HG02885 (cell line): ENCODE data around the gene NFE2L1.
"Not testable (repeated sequence)": the region's sequence is repeated elsewhere in the genome, so short reads cannot be mapped to it uniquely, and the experiment has no call there.

Source experiments
- ATAC-seq: cut with Tn5 transposase; IDR thresholded peaks from one replicate; pipeline ENCODE4 v1.9.1; 2021; ENCODE audit warnings: mild to moderate bottlenecking; ENCODE audit not compliant: unreplicated experiment, poor library complexity

Gene NFE2L1

DNA sequence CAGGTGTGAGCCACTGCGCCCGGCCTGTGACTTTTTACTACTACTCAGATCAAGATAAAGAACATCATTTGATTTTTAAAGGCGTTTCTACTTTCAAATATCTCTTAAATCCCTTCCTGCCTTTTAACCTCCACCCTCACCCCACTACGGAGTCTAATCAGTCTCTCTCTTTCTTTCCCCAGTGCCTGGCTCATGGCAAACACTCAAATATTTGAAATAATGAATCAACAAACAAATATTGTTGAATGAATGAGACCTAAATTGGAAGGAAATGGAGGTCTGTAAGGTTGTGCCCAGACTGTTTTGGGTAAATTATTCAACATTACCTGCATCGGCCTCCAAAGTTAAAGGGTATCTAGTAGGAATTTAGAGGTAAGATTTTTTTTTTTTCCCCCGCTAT lies 25.3 kb upstream of the NFE2L1 start:
- no peak for ATAC-seq

DNA sequence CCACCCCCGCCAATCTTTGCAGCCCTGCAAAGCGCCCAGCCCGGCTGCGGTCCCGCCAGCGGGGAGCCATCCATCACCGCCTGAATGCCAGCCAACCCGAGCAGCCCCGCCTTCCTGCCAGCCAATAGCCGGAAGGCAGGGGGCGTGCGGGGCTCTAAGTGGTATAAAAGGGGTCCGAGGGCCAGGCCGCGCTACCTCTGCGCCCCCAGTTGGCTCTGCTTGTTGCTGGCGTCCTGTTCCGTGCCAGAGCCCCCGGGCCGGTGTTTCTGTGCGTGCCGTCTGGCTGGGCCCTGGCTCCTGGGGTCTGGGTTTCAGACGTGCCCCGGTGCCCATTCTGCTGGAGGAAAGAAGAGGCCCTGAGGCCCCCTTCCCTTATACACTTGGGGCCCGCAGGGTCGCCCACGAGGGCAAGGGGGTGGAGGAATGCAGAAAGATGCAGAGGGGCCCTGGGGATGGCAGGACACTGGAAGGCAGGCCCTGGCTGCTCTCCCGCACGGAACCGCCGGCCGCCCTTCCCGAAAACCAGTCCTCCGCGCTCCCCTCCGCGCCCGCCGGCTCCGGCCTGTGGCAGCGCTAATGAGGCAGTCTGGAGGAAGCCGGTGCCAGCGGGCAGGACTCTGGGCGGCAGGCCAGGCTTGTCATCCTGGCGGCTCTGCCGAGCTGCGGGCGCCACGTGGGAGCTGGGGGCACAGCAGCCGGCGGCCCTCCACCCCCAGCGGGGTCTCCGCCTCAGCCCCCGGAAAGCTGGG lies 24.6 kb upstream of the NFE2L1 start:
- ATAC-seq = no peak

DNA sequence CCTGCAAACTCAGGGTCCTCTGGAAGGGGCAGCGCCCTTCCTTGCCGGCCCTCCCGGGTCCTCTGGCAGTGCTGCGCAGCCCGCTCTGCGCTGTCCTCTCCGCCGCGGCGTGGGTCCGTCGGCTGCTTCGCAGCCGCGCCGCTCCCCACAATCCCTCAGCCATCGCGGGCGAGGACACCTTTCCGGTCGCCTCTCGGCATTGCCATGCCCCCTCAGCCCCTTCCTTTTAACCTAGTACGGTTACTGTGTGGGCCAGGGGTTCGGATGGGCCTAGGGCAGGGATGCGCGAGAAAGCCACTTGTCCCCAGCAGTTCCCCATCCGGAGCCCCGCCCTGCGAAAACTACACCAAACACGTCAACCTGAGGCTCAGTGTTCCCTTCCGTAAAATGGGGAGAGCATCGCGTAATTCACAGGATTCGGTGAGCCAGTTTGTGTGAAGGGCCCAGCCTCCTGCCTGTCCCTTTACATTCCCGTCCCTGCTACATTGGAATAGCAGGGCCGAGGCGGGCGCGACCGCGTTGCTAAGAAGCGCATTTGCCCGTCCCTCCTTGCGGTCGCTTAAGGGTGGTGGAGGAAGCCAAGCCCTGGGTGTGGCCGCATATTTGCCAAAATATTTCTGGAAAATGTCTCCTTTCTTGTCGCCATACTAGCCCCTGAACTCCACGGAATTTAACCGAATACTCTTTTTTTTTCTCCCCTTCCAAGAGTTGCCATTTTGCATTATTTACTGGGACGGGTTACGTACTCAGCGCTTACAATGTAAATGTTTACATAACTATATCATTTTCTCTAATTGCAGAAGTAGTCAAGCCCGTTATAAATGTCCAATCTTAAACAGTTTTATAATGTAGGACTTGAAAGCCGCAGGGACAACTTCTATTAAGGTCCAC lies 23.8 kb upstream of the NFE2L1 start:
- ATAC-seq = no peak

DNA sequence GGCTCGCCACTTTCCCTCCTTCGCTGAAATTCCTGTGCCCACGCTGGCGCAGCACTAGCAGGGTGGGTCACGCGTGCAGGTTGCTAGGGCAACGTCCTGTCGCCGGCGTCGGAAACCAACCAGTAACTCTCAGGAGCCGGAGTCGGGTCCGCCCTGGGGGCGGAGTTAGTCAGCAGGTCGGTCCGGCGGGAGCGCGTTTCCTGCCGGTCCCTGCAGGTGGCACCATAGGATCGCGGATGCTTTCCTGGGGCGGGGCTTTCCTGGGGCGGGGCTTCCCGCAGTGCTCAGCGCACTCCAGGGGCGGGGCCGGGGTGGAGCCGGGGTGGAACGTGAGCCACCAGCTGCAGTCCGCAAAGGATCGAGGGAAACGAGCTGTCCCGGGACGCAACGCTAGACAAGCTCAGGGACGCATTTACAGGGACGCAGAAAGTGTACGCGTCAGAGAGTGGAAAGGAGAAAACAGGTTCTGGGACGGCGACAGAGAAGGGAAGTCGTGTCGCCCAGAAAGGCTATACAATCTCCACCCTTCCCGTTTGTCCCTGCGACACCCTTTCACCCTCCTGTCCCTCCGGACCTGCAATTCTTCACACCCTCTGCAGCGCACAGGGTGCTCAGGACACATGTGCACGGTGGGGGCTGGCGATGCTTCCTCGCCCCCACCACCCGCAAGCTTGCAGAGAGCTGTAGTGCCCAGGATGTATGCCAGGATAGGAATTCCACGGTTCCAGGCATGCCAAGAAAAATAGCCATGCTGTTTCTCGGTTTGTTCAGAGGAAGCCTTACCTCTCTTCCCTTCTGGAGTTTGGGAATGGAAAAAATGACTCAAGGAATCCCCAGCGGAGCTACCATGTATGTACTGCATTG lies 22.9 kb upstream of the NFE2L1 start:
- ATAC-seq = peak; percentile 94

DNA sequence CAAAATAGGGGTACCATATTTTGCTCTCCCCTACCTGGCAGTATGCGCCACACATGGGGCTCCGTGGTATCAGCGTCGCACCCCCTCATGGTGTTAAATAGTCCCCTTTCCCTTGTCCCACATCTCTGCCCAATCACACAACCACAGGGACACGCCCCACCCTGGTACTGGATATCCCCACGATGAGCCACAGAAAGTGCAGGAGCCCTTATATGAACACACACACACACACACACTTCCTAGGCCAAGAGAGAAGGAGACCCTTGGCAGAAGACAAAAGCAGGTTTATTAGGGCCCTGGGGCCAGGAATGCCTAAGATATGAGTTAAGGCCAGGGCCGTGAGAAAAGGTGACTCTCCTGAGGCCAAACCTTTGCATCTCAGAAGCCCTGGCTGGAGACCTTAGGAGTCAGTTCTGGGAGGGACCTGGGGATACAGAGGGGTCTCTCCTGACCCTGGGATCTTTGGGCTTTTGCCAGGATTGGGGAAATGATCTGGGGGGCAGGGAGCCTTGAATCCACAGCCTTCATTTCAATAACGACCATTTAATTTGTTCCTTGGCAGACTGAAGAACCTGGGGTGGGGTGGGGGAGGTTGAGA lies 22.2 kb upstream of the NFE2L1 start:
- ATAC-seq = no peak

DNA sequence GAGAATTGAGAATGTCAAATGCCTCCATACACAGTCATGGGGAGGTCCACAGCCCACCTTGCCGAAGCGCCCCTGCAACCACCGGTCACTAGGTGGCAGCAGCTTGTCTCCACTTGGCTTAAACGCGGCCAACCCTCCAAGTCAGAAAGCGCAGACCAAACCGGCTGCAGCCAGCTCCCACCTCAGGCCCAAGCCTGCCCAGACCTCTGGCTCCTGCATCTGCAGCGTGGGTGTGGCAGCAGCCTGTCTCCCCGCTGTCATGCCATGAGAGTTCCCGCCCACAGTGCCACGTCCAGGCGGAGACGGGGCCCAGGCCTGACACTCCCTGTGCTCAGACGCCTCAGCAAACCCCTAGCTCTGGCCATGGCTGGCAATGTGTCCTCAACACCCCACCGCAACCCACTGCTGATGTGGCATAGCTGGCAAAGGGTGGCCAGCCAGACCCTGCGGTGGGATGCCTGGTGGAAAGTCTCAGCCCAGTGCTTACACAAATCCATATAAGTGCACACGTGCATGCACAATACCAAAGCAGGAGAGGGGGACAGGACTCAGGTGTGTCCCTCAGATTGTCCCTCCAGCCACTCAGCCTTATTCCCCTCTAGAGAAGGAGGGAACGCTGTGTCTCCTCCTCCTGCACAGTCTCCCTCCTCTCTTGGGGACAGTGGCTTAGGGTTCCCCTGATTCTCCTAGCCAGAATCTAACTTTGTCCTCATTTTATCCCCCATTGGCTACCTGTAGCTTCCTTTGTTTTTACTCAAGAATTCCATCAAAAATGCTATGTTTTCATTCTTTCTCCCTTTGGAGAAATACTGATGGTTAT lies 21.4 kb upstream of the NFE2L1 start:
- no peak for ATAC-seq

DNA sequence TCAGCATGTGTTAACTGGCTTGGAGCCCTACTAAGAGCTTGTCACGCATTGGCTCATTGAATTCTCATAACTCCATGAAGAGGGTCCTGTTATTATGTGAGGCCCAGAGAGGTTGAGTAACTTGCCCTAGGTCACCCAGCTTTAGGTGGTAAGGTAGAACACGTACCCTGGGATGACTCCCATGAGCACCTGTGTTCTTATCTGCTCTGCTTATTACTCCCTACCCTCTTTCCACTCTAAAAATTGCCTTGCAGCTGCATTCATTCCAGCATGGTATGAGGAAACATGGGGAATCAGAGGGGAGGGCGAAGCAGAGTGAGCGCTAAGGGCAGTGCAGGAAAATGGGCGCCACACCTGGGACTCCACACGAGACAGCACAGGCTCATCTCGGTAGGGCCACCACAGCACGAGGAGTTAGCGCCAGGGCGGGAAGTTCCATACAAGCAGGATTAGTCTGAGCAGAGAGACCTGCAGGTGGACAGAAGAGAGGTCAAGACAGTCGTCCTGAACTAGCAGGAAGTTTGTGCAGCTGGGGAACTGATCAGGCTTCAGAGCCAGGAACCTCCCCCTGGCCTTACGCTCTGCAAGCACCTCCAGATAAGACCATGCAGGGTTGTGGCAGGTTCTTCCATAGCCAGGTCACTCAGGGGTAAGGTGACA lies 20.7 kb upstream of the NFE2L1 start:
- no peak for ATAC-seq

DNA sequence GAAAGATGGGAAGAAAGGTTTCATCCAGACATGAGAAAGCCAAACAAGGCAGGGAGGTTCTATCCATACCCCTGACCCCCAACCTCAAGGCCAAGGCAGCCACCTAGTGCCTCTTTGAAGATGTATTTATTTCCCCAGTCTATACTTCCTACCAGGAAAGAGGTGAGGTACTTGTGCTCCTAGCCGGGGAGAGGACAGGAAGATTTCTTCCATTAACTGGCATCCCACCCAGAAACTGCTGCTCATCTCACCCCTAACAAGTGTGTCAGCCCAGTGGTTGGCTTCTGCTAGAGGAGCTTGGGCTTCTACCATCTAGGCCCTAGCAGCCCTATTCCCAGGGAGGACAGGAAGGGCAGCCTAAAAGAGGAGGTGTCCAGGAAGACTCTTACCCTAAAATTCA lies 19.4 kb upstream of the NFE2L1 start:
- no peak for ATAC-seq

DNA sequence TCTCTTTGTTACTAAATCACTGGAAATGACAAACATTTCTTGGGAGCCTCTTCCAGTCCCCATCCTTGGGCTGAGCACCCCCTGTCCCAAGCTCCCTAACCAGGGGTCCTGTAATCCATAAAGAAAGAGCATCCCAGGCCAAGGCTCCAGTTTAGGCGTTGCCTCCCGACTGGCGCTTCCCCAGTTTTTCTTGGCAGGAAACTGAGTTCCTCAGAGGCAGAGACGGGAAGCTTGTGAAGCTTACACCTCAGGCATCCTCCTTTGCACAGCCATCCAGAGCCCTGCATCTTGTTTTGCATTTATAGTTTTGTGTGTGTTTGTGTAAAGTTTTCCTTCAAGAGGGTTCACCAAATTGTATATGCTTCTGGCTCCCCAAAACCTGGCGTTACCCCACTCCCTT lies 17.6 kb upstream of the NFE2L1 start:
- no peak for ATAC-seq

DNA sequence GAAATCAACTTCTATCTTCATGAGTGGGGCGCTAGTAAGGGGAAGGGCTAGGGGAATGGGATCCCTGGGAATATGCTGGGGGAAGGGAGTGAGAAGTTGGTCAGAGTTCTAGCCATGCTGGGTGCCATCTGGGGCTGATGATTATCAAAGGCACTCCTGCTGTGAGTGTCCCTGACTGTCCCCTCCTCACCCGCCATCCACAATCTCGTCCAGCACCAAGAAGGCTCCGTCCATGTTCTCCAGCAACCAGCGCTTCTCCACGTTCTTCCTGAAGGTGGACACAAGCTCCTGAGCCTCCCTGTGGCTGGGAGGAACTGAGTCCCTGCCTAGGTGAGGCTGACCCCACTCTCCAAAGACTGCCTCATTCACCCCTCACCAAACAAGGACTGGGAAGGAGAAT lies 16.2 kb upstream of the NFE2L1 start:
- no peak for ATAC-seq

DNA sequence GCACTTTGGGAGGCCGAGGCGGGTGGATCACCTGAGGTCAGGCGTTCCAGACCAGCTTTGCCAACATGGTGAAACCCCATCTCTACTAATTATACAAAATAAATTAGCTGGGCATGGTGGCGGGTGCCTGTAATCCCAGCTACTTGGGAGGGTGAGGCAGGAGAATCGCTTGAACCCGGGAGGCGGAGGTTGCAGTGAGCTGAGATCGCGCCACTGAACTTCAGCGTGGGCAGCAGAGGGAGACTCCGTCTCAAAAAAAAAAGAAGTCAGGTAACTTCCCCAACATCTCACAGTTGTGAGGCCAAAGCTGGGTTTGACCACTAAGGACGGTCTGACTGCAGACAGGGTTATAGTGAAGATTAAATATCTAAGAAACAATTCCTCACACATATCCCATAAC lies 13.4 kb upstream of the NFE2L1 start:
- not testable (repeated sequence) for ATAC-seq

DNA sequence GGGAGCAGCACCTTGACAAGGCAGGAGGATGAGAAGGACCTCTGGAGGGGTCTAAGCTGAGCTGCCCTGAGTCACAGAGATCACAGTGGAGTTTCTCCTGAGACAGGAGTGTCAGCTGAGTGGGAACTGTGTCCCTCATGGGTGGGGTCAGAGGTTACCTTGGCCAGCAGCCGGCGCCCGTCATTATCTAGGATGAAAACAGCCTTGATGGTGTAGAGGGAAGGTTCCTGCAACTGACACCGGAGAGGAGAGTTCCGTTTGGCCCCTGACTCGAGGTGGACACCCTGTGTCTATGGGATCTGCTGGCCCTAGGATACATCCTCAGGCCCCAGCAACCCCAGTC lies 11.5 kb upstream of the NFE2L1 start:
- no peak for ATAC-seq

DNA sequence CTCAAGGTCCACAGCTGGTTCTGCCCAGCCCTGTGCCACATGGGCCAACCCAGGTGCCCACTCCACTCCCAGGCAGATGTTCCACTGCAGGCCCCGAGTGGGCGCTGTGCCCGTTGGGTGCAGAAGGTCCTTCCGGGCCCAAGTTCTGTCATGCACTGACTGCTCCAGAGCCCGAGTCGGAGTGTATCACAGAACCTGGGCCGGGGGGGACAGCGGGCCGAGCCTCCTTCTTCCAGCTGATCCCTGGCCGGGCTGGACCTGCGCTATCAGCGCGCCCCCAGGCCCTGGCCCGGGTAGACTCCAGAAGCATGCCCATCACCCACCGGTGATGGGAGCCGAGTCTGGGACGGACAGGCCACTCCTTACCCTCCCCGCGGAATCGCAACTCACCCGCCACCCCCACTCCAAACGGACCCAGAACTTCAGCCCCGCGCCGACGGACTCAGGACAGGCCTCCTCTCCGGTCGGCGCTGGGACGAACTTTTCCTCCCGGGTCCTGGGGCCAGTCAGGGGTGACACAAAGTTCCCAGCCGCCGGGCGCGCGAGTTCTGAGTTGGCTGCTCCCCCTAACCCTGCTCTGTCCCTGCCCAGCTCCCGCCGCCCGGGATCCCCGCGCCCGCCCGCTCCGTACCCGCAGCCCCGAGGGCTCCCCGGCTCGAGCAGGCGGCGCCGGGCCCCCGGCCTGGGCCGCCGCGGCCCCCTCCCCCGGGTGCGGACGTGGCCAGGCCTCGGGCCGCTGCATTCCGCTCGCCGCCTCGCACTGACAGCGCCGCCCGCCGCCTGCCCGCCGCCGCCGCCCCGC lies 10.9 kb upstream of the NFE2L1 start, which contains the start of gene COPZ2:
TSS of gene COPZ2 (minus strand) at position 762 of the 802 bp plus-strand sequence. CDS start at position 742, 20 bp downstream.
- ATAC-seq = no peak

DNA sequence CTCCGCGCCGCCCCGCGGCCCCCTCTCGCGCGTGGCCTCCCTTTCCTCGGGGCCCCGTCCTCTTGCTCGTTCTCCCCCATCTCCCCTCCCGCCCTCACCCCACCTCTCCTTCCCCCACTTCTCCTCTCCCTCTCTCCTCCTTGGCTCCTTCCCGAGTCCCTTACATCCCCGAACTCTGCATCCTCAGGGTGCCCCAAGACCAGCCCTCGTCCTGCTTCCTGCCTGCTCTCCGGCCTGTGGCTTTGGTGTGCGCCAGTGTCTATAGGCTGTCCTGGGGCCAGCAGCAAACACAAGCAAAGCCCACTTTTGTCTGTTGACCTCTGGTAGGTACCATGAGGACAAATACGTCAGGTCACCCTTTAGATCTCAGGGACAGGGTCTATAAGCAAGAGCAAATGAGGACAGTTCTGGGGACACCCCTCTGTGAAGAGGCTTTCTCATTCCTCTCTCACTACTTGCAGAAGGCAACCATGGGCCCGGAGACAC lies 10.3 kb upstream of the NFE2L1 start:
- ATAC-seq = no peak

DNA sequence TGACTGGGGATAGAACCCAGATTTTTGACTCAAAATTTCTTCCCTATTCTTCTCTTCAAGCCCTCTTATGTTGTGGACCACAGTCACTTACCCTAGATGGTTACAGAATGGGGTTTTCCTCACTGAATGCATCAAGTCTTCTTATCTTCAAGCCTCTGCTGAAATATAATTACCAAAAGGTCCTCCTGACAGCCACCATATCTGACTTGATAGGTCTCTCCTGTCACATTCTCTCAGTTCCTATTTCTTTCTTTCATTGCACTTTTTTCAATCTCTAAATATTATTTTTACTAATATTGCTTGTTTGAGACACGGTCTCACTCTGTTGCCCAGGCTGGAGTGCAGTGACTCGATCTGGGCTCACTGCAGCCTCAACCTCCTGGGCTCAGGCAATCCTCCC lies 9.5 kb upstream of the NFE2L1 start:
- ATAC-seq = no peak

DNA sequence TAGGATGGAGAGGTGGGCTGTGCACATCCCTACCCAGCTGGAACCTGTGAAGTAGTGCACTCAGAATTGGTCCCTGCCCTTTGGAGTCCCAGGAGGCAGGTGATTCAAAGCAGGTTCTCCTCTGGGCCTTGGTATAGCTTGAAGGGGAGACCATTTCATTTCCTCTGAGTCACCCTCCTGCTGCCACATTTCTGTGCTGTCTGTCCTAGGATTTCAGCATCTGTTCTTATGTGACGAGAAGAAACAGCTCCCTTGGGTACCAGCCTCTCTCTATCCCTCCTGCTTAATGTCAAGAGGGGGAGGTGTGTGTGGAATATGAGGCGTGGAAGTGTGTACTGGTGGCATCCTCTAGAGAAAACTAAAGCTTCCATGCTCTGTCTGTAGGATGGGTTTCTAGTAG lies 5.0 kb upstream of the NFE2L1 start:
- ATAC-seq = no peak

DNA sequence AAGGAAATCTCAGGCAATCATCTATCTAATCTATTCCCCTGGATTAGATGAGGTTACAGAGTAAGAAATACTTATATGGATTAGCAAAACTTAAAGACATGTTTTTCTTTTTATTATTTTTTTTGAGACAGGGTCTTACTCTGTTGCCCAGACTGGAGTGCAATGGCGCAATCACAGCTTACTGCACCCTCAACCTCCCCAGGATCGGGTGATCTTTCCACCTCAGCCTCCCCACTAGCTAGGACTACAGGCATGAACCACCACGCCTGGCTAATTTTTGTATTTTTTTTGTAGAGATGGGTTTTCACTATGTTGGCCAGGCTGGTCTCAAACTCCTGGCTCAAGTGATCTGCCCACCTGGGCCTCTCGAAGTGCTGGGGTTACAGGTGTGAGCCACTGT lies 3.3 kb upstream of the NFE2L1 start:
- ATAC-seq = no peak
